MM.1S (cell line): ENCODE results near the gene PHACTR1.

Source experiments
- DNase-seq: peaks from one replicate; pipeline ENCODE4 v3.0.0-alpha.2; 2015
- H2AFZ ChIP-seq: fragments of 300-600 bp; sonication (generic); 2 replicates; pipeline ENCODE4 v1.6.0; 2016; ENCODE audit warnings: antibody characterized with exemption, low read length
- H3F3A ChIP-seq: fragments of 300-600 bp; sonication (generic); 2 replicates; pipeline ENCODE4 v1.6.1; 2016; ENCODE audit warnings: mild to moderate bottlenecking, antibody characterized with exemption, low read length, moderate library complexity, mixed read lengths; ENCODE audit not compliant: insufficient read depth
- H3K27ac ChIP-seq: fragments of 300-600 bp; sonication (generic); 2 replicates; pipeline ENCODE4 v1.5.1; 2016; ENCODE audit warnings: mild to moderate bottlenecking, low read length
- H3K27me3 ChIP-seq: fragments of 300-600 bp; sonication (generic); replicated peaks from 2 replicates; pipeline ENCODE4 v1.6.0; 2016; ENCODE audit warnings: low read length; ENCODE audit not compliant: insufficient read depth
- H3K36me3 ChIP-seq: fragments of 300-600 bp; sonication (generic); replicated peaks from 2 replicates; pipeline ENCODE4 v1.6.1; 2016; ENCODE audit warnings: mild to moderate bottlenecking, low read length, mixed read lengths; ENCODE audit not compliant: insufficient read depth
- H3K4me1 ChIP-seq: fragments of 300-600 bp; sonication (generic); 2 replicates; pipeline ENCODE4 v1.6.1; 2016; ENCODE audit warnings: low read length, mixed read lengths
- H3K4me2 ChIP-seq: fragments of 300-600 bp; sonication (generic); 2 replicates; pipeline ENCODE4 v1.6.0; 2016; ENCODE audit warnings: low read depth, low read length
- H3K4me3 ChIP-seq: fragments of 300-600 bp; sonication (generic); 2 replicates; pipeline ENCODE4 v1.5.1; 2016; ENCODE audit warnings: low read length, mixed read lengths
- H3K79me2 ChIP-seq: fragments of 300-600 bp; sonication (generic); 2 replicates; pipeline ENCODE4 v1.6.1; 2016; ENCODE audit warnings: mixed run types, low read length, mixed read lengths
- H3K9ac ChIP-seq: fragments of 300-600 bp; sonication (generic); 2 replicates; pipeline ENCODE4 v1.6.1; 2016; ENCODE audit warnings: low read length, mixed read lengths
- H3K9me2 ChIP-seq: fragments of 300-600 bp; sonication (generic); replicated peaks from 2 replicates; pipeline ENCODE4 v1.6.1; 2016; ENCODE audit warnings: mild to moderate bottlenecking, low read length, mixed read lengths; ENCODE audit not compliant: insufficient read depth
- H3K9me3 ChIP-seq: fragments of 300-600 bp; sonication (generic); replicated peaks from 2 replicates; pipeline ENCODE4 v1.6.1; 2016; ENCODE audit warnings: mild to moderate bottlenecking, low read length, mixed read lengths; ENCODE audit not compliant: insufficient read depth
- H4K20me1 ChIP-seq: fragments of 300-600 bp; sonication (generic); 2 replicates; pipeline ENCODE4 v1.6.1; 2016; ENCODE audit warnings: mild to moderate bottlenecking, low read length, moderate library complexity, mixed read lengths; ENCODE audit not compliant: insufficient read depth
- EZH2 ChIP-seq: fragments of 300-600 bp; sonication (generic); optimal IDR thresholded peaks from 2 replicates; pipeline ENCODE3; 2017; ENCODE audit warnings: low read depth, mild to moderate bottlenecking, antibody characterized with exemption, low read length, mixed read lengths
- EZH2phosphoT487 ChIP-seq: fragments of 300-600 bp; sonication (generic); IDR thresholded peaks from 2 replicates; pipeline ENCODE4 v1.6.1; 2018; ENCODE audit warnings: antibody characterized with exemption, low read length
- TF ChIP-seq, protein P1 (sequence below): fragments of 300-600 bp; sonication (generic); IDR thresholded peaks from 2 replicates; pipeline ENCODE4 v1.5.1; 2016; ENCODE audit warnings: antibody characterized with exemption, low read length, mixed read lengths

The PHACTR1 gene

DNA sequence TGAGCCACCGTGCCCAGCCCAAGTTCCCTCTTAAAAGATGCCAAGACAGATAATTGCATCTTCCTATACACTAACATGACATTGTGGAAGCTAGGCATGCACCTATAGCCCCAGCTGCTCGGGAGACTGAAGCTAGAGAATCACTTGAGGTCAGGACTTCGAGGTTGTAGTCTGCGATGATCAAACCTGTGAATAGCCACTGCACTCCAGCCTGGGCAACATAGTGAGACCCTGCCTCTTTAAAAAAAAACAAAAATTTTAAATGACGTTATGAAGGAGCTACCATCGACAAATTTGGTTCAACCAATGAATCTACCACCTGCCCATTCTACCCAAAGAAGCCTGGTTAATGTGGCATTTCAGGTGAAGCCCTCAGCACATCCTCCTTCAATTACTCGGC, 531.1 kb downstream of the PHACTR1 start:
- Histone ChIP-seq H3K27me3 (no peaks in the 10 kb centered on the region), H3K27ac (no peak overlapping the region), H2AFZ (no peak overlapping the region)

GRCh38 chr6:13248053-13248452, 531.5 kb downstream of the PHACTR1 start:
- Histone ChIP-seq H3K4me3 (no peak overlapping the region), H3K9me2 (no peaks in the 10 kb centered on the region), H3K27ac (no peak overlapping the region), H2AFZ (no peak overlapping the region), H3F3A (no peaks in the 10 kb centered on the region), H3K4me1 (no peaks in the 10 kb centered on the region), H3K27me3 (no peaks in the 10 kb centered on the region), H3K9ac (no peak overlapping the region), H3K9me3 (no peaks in the 10 kb centered on the region), H4K20me1 (no peaks in the 10 kb centered on the region), H3K4me2 (no peak overlapping the region), H3K36me3 (no peaks in the 10 kb centered on the region), H3K79me2 (no peaks in the 10 kb centered on the region)
- TF ChIP-seq EZH2phosphoT487 (no peak), EZH2 (no peak)
- TF ChIP-seq, protein P1, sequence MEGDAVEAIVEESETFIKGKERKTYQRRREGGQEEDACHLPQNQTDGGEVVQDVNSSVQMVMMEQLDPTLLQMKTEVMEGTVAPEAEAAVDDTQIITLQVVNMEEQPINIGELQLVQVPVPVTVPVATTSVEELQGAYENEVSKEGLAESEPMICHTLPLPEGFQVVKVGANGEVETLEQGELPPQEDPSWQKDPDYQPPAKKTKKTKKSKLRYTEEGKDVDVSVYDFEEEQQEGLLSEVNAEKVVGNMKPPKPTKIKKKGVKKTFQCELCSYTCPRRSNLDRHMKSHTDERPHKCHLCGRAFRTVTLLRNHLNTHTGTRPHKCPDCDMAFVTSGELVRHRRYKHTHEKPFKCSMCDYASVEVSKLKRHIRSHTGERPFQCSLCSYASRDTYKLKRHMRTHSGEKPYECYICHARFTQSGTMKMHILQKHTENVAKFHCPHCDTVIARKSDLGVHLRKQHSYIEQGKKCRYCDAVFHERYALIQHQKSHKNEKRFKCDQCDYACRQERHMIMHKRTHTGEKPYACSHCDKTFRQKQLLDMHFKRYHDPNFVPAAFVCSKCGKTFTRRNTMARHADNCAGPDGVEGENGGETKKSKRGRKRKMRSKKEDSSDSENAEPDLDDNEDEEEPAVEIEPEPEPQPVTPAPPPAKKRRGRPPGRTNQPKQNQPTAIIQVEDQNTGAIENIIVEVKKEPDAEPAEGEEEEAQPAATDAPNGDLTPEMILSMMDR: no peak
- no peak for DNase-seq

More for the DNA sequence above, 531.1 kb downstream of the PHACTR1 start:
- H3K36me3 ChIP-seq: no peaks in the 10 kb centered on the region
- no peaks in the 10 kb centered on the region for H3K9me3 ChIP-seq
- TF ChIP-seq EZH2 (no peak), EZH2phosphoT487 (no peak)
- TF ChIP-seq, protein P1: no peak
- H3K4me2 ChIP-seq: no peak overlapping the region
- no peaks in the 10 kb centered on the region for H3F3A ChIP-seq
- no peaks in the 10 kb centered on the region for H3K9me2 ChIP-seq
- no peak overlapping the region for H3K4me3 ChIP-seq
- H3K4me1 ChIP-seq: no peaks in the 10 kb centered on the region
- H3K9ac ChIP-seq: no peak overlapping the region
- DNase-seq: no peak
- H3K79me2 ChIP-seq: no peaks in the 10 kb centered on the region
- H4K20me1 ChIP-seq: no peaks in the 10 kb centered on the region

DNA sequence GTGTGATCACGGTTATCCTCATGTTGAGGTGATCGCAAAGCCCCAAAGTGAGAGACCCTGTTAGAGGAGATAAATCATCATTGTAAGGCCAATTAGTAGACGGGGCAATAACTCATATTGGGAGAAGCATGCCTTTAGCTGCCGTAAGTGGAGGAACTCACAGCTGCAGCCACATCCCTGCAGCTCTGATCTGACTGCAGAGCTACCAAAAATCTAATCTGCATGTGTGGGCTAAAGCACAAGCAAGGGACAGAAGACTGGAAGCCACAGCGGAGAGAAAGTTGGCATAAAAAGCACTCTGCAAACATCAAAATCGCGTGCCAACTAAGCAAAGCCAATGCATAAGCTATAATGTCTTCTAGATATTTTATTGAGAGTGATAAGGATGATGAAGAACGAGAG, 532.0 kb downstream of the PHACTR1 start:
- H3K4me2 ChIP-seq: no peak overlapping the region
- DNase-seq: no peak
- no peaks in the 10 kb centered on the region for H3K4me1 ChIP-seq
- no peaks in the 10 kb centered on the region for H3K27me3 ChIP-seq
- no peaks in the 10 kb centered on the region for H3F3A ChIP-seq
- no peak overlapping the region for H3K27ac ChIP-seq
- H3K4me3 ChIP-seq: no peak overlapping the region
- H3K9ac ChIP-seq: no peak overlapping the region
- H3K36me3 ChIP-seq: no peaks in the 10 kb centered on the region
- TF ChIP-seq, protein P1: no peak
- no peak for TF ChIP-seq EZH2phosphoT487
- TF ChIP-seq EZH2: no peak
- no peaks in the 10 kb centered on the region for H3K9me2 ChIP-seq
- H2AFZ ChIP-seq: no peak overlapping the region
- no peaks in the 10 kb centered on the region for H3K79me2 ChIP-seq
- H4K20me1 ChIP-seq: no peaks in the 10 kb centered on the region
- no peaks in the 10 kb centered on the region for H3K9me3 ChIP-seq
